NCI-H345 treated with DMSO at 0.1 percent for 48 hours (cell line): ENCODE data around the gene OPALIN.

Source experiments
- DNase-seq: peaks from one replicate; lab custom pipeline; 2025; ENCODE audit not compliant: unreplicated experiment; lab: John Stamatoyannopoulos, UW

OPALIN gene

GRCh38 chr10:96374639-96374984, 15.8 kb upstream of the OPALIN start:
- DNase-seq, result no peak

- DNase-seq, result no peak
These were observed 15.2 kb upstream of the OPALIN start for GRCh38 chr10:96374004-96374403.

DNA sequence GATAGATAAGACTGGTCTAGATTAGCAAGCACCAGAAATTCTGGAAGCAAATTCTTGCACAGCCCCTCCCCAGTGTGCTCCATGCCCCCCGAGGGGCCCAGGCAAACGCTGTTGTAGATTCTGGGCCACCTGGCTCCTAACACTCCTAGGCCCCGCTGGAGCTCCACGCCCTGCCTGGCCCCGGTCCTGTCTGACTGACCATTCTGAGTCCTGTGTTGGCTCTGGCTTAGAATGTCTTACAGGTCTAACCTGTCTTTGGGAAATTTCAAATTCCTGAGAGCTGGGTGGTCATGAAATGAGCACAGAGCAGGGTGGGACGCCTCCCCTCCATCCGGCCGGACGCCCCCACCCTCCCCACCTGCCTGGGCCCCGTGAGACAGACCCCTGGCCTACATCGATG, 12.6 kb upstream of the OPALIN start:
- DNase-seq, result no peak

GRCh38 chr10:96370584-96371157, 11.9 kb upstream of the OPALIN start:
- DNase-seq, result no peak

DNA sequence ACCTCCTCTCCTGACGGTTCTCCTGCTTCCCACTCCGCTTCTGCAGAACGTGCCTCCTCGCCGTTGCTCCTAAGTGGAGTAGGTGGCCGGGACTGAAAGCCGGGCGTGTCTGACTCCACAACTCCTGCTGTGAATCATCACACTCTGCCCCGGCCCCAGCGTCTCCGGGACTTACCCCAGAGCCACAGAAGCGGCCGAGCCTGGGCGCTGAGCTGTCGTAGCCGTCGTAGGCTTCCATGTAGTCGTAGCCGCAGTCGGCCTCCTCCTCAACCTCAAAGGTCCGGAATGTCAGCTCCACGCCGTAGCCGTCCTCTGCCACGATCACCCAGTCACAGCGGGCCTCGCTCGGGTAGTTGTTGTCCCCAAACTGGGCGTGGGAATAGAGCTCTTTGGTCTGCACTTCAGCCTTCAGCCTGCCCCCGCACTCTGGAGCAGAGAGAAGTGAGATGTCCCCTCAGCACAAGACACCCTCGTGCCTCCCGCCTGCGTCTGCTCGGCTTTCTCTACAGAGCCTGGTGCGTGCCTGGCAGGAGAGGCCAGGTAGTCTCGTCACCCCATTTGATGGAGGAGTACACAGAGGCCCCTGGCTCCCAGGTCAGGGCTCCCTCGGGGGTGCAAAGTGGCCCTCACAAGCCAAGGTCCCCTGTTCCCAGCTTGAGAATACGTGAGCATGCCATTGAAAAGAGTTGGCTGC, 11.2 kb upstream of the OPALIN start:
- no peak for DNase-seq

DNA sequence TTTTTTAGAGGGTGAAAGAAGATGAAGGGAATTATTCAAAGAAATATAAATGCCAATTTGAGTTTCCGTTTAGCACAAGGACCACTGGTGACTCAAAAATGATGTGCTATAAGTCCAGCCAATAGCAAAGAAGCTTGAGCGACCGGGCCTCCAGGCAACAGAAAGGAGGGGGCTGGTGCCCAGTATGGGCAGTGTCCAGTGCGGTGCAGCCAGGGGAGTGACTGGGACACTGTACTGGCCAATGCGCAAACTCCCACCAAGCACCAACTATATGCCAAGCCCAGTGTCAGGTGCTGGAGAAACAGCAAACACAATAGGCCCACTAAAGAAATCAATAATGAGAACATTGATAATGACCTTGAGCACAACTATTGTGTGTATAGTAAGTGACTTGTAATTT, 10.2 kb upstream of the OPALIN start:
- no peak for DNase-seq

DNA sequence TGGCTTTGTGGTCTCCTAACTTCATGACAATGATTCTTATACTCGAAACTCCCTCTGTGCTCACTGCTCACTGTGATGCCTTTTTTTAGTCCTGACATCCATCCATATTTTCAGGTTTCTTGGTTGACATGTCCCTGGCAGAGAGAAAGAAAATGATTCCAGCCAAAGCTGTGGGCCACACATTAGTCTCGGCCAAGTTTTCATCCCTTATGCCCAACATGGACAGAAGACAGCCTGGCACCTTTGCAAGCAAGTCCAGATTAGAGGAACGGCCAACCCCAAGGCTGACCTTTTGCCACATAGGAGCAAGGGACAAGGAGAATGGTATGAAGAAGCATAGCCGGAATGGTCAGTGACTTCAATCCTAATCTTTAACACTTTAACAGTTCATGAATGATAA, 8.7 kb upstream of the OPALIN start:
- no peak for DNase-seq

- DNase-seq, result no peak
These were observed 7.7 kb upstream of the OPALIN start for GRCh38 chr10:96366508-96366907.

DNA sequence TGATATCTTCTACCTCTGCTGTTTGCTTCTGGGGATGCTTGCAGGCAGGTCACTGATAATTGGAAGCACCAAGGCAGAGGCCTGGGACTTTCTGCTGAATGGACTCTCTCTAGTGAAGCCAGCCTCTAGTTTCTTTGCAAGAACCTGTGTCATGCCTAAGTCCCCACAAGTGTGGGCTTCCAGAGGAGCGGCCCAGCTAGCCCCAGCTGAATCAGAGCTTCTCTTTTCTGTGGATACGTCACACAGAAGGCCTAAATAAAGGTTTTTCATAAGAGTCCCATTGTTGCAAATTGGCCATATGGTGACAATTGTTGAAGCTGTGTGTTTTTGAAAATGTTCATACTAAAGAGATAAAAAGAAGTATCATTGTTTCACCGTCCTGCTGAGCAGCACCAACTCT, 6.8 kb upstream of the OPALIN start:
- no peak for DNase-seq

GRCh38 chr10:96360766-96361165, 2.0 kb upstream of the OPALIN start:
- DNase-seq, result no peak

- DNase-seq, result no peak
These were observed 1.5 kb upstream of the OPALIN start for GRCh38 chr10:96360331-96360730.

DNA sequence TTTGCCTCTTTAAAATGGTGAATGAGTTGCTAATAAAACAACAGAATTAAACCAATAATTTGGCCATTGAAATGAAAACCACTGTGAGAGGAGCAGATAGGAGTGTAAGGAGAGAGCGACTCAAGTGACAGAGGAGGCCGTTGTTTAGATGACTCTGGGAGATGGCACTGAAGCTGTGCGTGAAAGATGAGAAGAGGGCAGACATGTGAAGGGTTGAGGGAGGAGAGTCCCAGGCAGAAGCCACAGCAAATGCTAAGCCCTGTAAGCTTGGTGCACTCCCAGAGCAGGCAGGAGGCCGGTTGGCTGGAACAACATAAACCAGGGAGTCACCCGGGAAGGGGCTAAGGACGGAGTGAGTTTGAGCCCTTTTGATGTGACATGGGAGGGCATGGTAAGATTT, 814 bp upstream of the OPALIN start:
- DNase-seq, result no peak

- no peak for DNase-seq
These were observed 1.7 kb downstream of the OPALIN start for GRCh38 chr10:96357038-96357620.

GRCh38 chr10:96352582-96352981, 6.2 kb downstream of the OPALIN start:
- no peak for DNase-seq

- no peak for DNase-seq
These were observed 6.8 kb downstream of the OPALIN start for GRCh38 chr10:96352027-96352426.

DNA sequence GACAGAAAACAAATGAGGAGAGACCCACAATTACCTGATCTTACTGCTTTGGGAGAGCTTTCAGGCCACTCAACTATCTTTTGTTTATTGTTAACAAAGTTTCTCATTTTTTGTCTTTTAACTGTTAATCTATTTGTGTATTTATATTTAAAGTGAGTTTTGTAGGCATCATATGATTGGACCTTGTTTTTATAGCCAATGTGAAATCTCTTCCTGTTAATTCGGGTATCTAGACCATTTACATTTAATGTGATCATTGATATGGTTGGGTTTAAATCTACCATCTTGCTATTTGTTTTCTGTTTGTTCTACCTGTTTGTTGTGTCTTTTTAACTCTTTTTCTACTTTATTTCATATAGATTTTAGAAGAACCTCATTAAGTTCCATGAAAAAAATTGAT, 12.5 kb downstream of the OPALIN start:
- no peak for DNase-seq

DNA sequence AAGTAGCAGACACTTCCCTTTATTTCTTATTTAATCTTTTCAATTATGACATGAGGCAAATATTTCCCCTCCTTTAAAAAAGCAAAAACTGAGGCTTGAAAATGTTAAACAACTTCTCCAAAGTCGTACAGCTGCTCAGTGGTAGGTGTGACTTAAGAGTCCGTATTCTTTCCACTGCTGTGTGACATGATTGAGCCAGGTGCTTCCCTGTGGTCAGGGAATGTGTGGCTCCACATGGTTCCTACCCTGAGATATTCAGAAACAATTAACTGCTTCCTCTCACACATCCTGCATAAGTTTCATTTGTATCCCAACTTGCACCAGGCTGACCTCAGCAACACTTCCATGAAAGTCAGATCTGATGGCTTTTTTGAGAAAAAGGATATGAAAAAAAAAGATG, 13.6 kb downstream of the OPALIN start:
- DNase-seq, result no peak

DNA sequence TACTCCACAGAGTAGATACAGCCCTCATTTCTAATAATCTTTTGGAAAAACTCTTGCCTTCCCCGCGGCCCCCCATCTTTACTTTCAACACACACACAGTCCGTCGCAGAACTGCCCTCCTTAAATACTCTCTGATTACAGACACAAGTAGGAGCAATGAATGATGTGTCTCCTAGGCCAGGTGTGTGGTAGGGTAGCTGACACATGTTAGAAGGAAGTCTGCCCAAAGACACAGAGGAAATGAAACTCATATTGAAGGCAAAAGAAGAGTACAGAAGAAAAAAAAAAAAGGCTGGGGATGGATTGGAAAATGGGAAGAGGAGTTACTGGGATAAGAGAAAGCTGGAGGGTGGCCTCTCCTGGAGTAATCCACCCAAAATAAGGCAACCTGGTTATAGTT, 14.6 kb downstream of the OPALIN start:
- DNase-seq, result no peak

DNA sequence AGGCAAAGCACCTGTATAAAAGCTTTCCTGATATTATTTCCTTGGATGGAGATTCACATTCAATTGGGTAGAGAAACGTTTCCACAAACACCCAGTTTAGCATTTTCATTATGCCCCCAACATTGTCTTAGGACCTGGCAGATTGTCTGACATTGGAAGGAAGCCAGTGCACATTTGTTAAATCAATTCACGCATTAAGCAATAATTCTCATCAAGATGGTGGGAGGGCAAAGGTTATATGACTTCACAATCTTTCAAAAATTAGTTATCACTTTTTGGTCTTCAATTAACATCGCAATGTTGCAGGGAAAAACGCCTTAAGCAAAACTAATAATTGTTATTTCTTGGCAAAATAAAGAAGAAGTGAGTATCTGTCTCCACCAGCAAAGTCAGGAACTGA, 16.4 kb downstream of the OPALIN start:
- no peak for DNase-seq

DNA sequence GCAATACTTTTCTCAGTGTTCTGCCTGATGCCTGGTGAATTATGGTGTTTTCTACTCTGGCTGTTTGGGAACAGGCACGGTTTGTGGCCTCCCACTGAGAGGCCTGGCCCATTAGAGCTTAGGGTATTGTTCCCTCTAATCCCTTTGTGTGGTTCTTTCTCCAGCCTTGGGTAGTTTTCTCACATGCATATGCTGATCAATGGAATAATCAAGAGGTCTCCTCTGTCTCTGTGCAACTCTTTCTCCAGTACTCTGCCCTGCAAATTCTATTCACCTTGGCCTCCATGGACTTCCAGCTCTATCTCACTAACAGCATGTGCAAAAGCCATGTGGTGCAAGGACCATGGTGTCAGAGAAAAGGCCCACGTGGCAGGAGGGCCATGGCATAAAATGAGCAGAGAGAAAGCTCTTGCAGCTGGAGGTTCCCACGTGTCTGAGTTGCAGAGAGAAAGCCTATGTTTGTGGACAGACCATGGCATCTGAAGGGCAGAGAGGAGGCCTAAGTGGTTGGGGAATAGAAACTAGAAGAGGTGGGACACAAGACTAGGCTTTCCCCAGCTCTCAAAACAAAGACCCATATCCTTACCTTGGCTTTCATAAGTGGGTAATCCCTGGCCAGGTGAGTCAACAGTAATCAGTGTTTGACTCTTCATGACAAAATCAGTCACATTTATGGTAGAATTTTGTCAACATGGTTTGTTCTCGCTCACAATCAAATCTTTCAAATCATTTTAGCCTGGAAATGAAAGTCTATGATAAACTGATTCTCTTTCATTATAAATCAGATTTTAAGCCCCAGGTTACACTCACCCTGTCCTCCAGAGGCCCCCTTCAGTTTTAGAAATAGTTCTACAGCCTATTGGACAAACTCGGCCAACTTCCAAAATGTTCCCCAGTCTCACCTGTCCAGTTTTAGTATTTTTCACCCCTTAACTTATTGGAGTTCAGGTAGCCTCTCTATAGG, 17.3 kb downstream of the OPALIN start:
- no peak for DNase-seq

GRCh38 chr10:96339956-96340904, 18.6 kb downstream of the OPALIN start:
- peak; percentile 10 for DNase-seq
